Heart right ventricle (tissue), 16 donors: ENCODE results near the gene SLC25A47. TPM values are rescaled to one million over a fixed set of nuclear protein-coding genes. Genes with fewer than 3 reads are reported as not detected.

Experiments
- ATAC-seq, 8 donors: fragments of 200-7000 bp; cut with Tn5 transposase; one replicate each; pipeline ENCODE4 v1.9.1; 2020; ENCODE audit warnings: mild to moderate bottlenecking in 8 of 8, moderate library complexity in 8 of 8, moderate number of reproducible peaks in 1 of 8
- DNase-seq, 2 donors: peaks; one replicate each; pipeline ENCODE4 v3.0.0-alpha.2; 2020
- H3K27ac ChIP-seq, 10 donors: fragments of 200-600 bp; sonication (generic) in 2 of 10; one replicate each; pipeline versions ENCODE4 v1.5.0 to v1.8.0; 2020 to 2022; ENCODE audit warnings: mild to moderate bottlenecking in 3 of 10
- H3K27me3 ChIP-seq, 7 donors: fragments of 200-600 bp; one replicate each; pipeline ENCODE4 v1.8.0; 2021 to 2022; ENCODE audit warnings: mild to moderate bottlenecking in 2 of 7
- H3K36me3 ChIP-seq, 9 donors: fragments of 200-600 bp; sonication (generic) in 1 of 9; one replicate each; pipeline versions ENCODE4 v1.5.0 to v1.8.0; 2020 to 2022; ENCODE audit warnings: mild to moderate bottlenecking in 2 of 9
- H3K4me1 ChIP-seq, 9 donors: fragments of 200-600 bp; sonication (generic) in 1 of 9; one replicate each; pipeline versions ENCODE4 v1.5.0 to v1.8.0; 2020 to 2022; ENCODE audit warnings: mild to moderate bottlenecking in 4 of 9
- H3K4me3 ChIP-seq, 10 donors: fragments of 200-600 bp; sonication (generic) in 2 of 10; one replicate each; pipeline versions ENCODE4 v1.5.0 to v1.8.0; 2020 to 2022; ENCODE audit warnings: mild to moderate bottlenecking in 7 of 10, moderate library complexity in 2 of 10
- H3K9me3 ChIP-seq, 11 donors: fragments of 200-600 bp in 10 of 11; sonication (generic) in 2 of 11; one replicate each; pipeline versions ENCODE4 v1.5.0 to v1.8.0; 2013 to 2022; ENCODE audit warnings: mild to moderate bottlenecking in 2 of 11, control low read depth in 1 of 11, moderate library complexity in 1 of 11
- CTCF ChIP-seq, 9 donors: fragments of 200-600 bp; sonication (generic) in 2 of 9; IDR thresholded peaks; one replicate each; pipeline versions ENCODE4 v1.5.0 to v1.8.0; 2021 to 2022; ENCODE audit warnings: antibody characterized with exemption in 9 of 9, mild to moderate bottlenecking in 5 of 9, moderate library complexity in 1 of 9
- WGBS, 2 donors: extraction: QIAGEN DNeasy Blood & Tissue Kit; methylation state at CpG; one replicate each; pipeline ENCODE4 v1.1.7; 2013; ENCODE audit warnings: inconsistent platforms in 1 of 2; 5-methylcytosine and 5-hydroxymethylcytosine counted together
- intact Hi-C, 10 donors: fragments of 100-400 bp; cut with DNase I; formaldehyde crosslinking; loops; one replicate each; pipeline versions ENCODE4 v1.11.1 to v1.14.2; 2022
- polyA plus RNA-seq, 2 donors: library from polyadenylated mRNA; stranded (reverse); fragments of 200-250 nt; gene quantifications; one replicate each; pipeline ENCODE4 v1.2.3, GENCODE V29; 2013
- total RNA-seq, 10 donors: library from RNA; stranded (reverse); fragmentation: NEBNext Ultra II Directional in 3 of 10; extraction: Animal tissue kit (Norgen Biotek cat#: 25700) in 3 of 10; gene quantifications; one replicate each; pipeline versions ENCODE4 v1.2.1 to v1.2.4, GENCODE V29; 2021 to 2023
- donor health status: Arrhythmogenic right ventricular cardiomyopathy.
- donor health status: ischemic (EF 13 %, LVEDD 7.1; RV severe dilation, severe dysfunction).
- donor health status: healthy with polysubstance abuse.
- donor health status: DM: no; HTN: yes; CAD: no.
- donor health status: DM: no; HTN: no; CAD: no.
- donor health status: ischemic (EF 25% LVEDD 6.9; RV normal size, moderate dysfunction).
- donor health status: ischemic (EF 25% LVEDD 5.7; RV mildly dilated, moderate dysfunction).
- donor health status: healthy.
- donor health status: DM: yes; HTN: yes; CAD: no.
- donor health status: Ischemic cardiomyopathy.
- donor health status: ischemic (EF 35%, LVEDD 5.7; RV mildly dilated, moderate dysfunction).
- donor health status: nonischemic (EF 11% LVEDD 7.7; RV severe dilation, severe dysfunction).
- donor health status: DM: yes; HTN: yes; CAD: no.
- donor health status: PGD.
- donor health status: ischemic (EF 29% LVEDD 5.4; RV normal size, mild dysfunction).
- donor health status: nonischemic (EF 23%, LVEDD 6.1; RV moderate dilation, normal function).

SLC25A47 gene
- total and polyA plus RNA-seq, 12 donors: not detected

GRCh38 chr14:100279133-100279532, 44.0 kb upstream of the SLC25A47 start:
- WGBS, 2 donors: 83 to 86% methylated on average over 2 of the region's 2 CpGs
- Histone ChIP-seq H3K9me3 (no peaks in the 10 kb centered on the region), H3K27ac (no peak overlapping the region), H3K4me3 (no peak overlapping the region), H3K36me3 (peaks cover 0 to 52% (median 0%) of the 10 kb centered on the region in 9 donors), H3K4me1 (peaks cover 0 to 60% (median 20%) of the 10 kb centered on the region in 9 donors), H3K27me3 (no peaks in the 10 kb centered on the region)
- no peak for ATAC-seq
- no peak for TF ChIP-seq CTCF (IDR thresholded peaks at IDR 0.05)
- intact Hi-C loops: loop anchor here in 1 of 10 donors (5.0 kb wide), 1 partner anchor 37 kb away; no protein-coding TSS in a partner anchor
- no peak for DNase-seq

- no peak for ATAC-seq
- no peak for TF ChIP-seq CTCF (IDR thresholded peaks at IDR 0.05)
- Histone ChIP-seq H3K4me1 (peaks cover 0 to 56% (median 24%) of the 10 kb centered on the region in 9 donors), H3K27me3 (no peaks in the 10 kb centered on the region), H3K27ac (no peak overlapping the region), H3K36me3 (peaks cover 0 to 49% (median 0%) of the 10 kb centered on the region in 9 donors), H3K4me3 (no peak overlapping the region), H3K9me3 (no peaks in the 10 kb centered on the region)
- intact Hi-C loops: loop anchor here in 1 of 10 donors (5.0 kb wide), 1 partner anchor 37 kb away; no protein-coding TSS in a partner anchor
- no peak for DNase-seq
- WGBS, 2 donors: 91 to 92% methylated on average over 8 of the region's 8 CpGs
Measured at GRCh38 chr14:100279563-100279962, 43.6 kb upstream of the SLC25A47 start.

GRCh38 chr14:100281286-100282082, 41.7 kb upstream of the SLC25A47 start:
- Histone ChIP-seq H3K27me3 (no peaks in the 10 kb centered on the region), H3K36me3 (peaks cover 0 to 41% (median 0%) of the 10 kb centered on the region in 9 donors), H3K4me3 (no peak overlapping the region), H3K4me1 (peaks cover 5 to 58% (median 36%) of the 10 kb centered on the region in 9 donors), H3K9me3 (no peaks in the 10 kb centered on the region), H3K27ac (no peak overlapping the region)
- intact Hi-C loops: loop anchor here in 2 of 10 donors (5.0 kb wide), 2 partner anchors 39 to 96 kb away; partner anchors contain the start of gene WDR25 (in 1 of the 2)
- no peak for ATAC-seq
- DNase-seq: no peak
- TF ChIP-seq CTCF (IDR thresholded peaks at IDR 0.05): no peak
- WGBS, 2 donors: 64 to 65% methylated on average over 11 of the region's 11 CpGs

GRCh38 chr14:100282083-100282350, 41.1 kb upstream of the SLC25A47 start:
- Histone ChIP-seq H3K36me3 (peaks cover 0 to 36% (median 0%) of the 10 kb centered on the region in 9 donors), H3K9me3 (no peaks in the 10 kb centered on the region), H3K4me3 (no peak overlapping the region), H3K27ac (peak overlapping the region in 1 of 10 donors; percentile 21), H3K4me1 (peaks cover 5 to 59% (median 36%) of the 10 kb centered on the region in 9 donors), H3K27me3 (no peaks in the 10 kb centered on the region)
- DNase-seq (no peak), ATAC-seq (no peak)
- intact Hi-C loops: loop anchor here in 2 of 10 donors (5.0 kb wide), 2 partner anchors 40 to 95 kb away; partner anchors contain the start of gene WDR25 (in 1 of the 2)
- WGBS, 2 donors: 90 to 94% methylated on average over 7 of the region's 7 CpGs
- TF ChIP-seq CTCF (IDR thresholded peaks at IDR 0.05): no peak
